ENCODE measurements around the gene CRISPLD2.

The CRISPLD2 gene, protein sequence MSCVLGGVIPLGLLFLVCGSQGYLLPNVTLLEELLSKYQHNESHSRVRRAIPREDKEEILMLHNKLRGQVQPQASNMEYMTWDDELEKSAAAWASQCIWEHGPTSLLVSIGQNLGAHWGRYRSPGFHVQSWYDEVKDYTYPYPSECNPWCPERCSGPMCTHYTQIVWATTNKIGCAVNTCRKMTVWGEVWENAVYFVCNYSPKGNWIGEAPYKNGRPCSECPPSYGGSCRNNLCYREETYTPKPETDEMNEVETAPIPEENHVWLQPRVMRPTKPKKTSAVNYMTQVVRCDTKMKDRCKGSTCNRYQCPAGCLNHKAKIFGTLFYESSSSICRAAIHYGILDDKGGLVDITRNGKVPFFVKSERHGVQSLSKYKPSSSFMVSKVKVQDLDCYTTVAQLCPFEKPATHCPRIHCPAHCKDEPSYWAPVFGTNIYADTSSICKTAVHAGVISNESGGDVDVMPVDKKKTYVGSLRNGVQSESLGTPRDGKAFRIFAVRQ

DNA sequence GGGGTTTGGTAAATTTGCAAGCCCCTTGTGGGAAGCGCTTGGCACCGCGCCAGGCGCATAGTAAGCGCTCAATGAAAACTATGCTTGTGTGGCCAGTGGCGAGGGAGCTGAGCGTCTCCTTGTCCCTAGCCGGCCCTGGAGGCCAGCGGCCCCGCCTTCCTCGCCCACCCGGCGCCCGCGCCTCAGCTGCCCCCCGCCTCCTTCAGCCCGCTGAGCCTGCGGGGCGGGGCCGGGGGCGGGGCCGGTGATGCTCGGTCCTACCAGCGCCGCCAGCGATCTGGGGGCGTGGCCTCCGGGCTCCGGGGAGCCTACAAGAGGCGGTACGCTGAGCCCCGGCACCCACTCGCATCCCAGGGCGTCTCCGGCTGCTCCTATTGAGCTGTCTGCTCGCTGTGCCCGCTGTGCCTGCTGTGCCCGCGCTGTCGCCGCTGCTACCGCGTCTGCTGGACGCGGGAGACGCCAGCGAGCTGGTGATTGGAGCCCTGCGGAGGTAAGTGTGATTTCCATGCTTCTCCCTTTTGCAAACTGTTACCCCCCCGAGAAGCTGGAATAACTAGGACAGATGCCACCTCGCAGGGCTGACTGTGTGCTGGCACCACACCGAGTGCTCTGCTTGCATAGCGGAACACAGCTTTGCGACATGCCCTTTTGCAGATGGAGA is at the start of gene CRISPLD2:
CRISPLD2 (plus strand) TSS at position 342 of the 661 bp plus-strand sequence. CDS start 18,511 bp downstream, outside the sequence.
- peak; percentile 91 for DNase-seq

GRCh38 chr16:84773312-84773711 is 46.5 kb upstream of the CRISPLD2 start:
- no peak for DNase-seq

GRCh38 chr16:84774810-84775209 is 45.0 kb upstream of the CRISPLD2 start:
- no peak for DNase-seq

- no peak for DNase-seq
Observed at GRCh38 chr16:84775262-84775810, 44.4 kb upstream of the CRISPLD2 start.

GRCh38 chr16:84777435-84777834 is 42.4 kb upstream of the CRISPLD2 start:
- no peak for DNase-seq

GRCh38 chr16:84778720-84779119 is 41.1 kb upstream of the CRISPLD2 start:
- no peak for DNase-seq

- DNase-seq = no peak
Observed at GRCh38 chr16:84780063-84780462, 39.7 kb upstream of the CRISPLD2 start.

DNA sequence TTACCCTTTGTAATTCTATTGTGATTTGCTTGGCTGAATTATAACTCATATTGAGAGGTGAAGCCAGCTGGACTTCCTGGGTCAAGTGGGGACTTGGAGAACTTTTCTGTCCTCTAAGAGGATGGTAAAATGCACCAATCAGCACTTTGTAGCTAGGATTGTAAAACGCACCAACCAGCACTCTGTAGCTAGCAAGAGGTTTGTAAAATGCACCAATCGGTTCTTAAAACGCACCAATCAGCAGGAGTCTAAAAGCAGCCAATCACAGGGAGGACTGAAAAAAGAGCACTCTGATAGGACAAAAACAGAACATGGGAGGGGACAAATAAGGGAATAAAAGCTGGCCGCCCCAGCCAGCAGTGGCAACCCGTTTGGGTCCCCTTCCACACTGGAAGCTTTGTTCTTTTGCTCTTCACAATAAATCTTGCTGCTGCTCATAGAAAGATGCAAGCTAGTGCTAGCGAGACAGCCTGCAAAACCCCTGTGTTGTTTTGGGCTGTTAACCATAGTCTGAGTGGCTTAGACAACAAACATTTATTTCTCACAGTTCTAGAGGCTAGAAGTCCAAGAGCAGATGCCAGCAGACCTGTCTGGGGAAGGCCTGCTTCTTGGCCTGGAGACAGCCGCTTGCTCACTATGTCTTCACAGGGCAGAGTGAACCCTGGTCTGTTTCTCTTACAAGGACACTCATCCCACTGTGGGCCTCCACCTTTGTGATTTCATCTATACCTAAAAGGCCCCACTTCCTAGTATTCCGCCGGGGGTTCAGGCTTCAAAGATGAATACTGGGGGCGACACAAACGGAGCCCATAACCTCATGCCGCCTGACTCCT is 39.0 kb upstream of the CRISPLD2 start:
- no peak for DNase-seq

- DNase-seq = no peak
Observed at GRCh38 chr16:84782846-84783245, 36.9 kb upstream of the CRISPLD2 start.

- DNase-seq = no peak
Observed at GRCh38 chr16:84785843-84786581, 33.8 kb upstream of the CRISPLD2 start.

DNA sequence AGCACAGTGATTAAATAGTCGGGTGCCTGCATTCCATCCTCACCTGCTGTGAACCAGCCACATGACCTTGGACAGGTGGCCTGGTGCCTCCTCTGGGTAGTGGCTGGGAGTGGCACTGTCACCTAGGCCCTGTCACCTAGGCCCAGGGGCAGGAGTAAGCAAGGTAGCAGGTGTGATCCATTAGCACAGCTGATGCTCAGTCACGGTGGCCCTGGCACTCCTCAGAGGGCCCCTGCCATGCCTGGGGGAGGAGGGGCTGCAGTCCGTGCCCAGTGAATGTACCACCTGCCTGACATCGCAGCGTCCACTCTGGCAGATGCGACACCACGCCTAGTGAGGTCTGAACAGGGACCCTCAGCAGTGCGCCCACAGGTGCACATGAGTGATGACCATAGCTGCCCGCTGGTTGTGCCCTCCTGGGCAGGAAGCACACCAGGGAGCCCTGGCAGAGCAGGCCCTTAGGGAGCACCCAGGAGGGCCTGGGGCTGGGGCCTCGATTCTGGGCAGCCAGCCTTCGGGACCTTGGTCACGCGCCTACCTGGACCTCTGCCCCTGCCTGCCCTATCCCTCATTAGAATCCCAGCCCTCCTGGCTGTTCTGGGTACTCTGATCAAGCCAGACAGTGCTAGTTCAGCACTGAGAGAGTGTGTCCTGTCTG is 33.1 kb upstream of the CRISPLD2 start:
- no peak for DNase-seq

DNA sequence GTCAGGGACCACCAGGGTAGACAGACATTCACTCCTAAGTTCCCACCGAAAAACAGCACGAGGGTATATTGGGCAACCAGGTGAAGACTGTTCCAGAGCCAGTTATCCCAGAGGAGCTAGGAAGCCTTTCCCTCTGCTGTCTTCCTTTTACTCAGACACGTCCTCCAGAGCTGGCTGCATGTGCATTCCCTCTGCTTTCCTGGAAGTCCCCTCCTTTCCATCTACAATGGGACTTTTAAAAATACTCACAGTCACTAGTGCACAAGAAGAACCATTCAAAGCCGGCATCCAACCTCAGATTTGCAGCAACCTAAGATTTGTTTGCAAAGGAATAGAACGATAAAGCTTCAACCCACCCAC is 32.5 kb upstream of the CRISPLD2 start:
- no peak for DNase-seq

- no peak for DNase-seq
Observed at GRCh38 chr16:84788920-84789391, 30.8 kb upstream of the CRISPLD2 start.

- DNase-seq = no peak
Observed at GRCh38 chr16:84789431-84789830, 30.4 kb upstream of the CRISPLD2 start.

- no peak for DNase-seq
Observed at GRCh38 chr16:84790301-84790700, 29.5 kb upstream of the CRISPLD2 start.

DNA sequence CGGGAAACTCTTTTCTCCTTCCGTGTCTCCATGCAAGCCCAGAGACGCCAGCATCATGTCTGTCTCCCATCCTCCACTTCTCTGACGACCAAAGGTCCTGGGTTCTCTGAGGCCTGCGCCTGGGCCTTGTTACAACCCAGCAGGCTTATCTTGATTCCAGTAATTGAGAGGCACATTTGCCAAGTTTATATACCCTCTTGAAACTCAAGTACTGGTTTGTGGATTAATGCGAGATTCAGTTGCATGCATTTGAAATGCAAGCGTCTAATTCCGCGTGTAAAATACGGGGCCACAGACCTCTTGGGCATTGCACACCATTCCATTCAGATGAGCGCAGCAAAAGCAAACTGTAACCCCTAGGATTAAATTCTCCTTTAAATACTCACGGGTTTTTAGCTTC is 28.7 kb upstream of the CRISPLD2 start:
- no peak for DNase-seq

- DNase-seq = no peak
Observed at GRCh38 chr16:84791501-84791900, 28.3 kb upstream of the CRISPLD2 start.

- no peak for DNase-seq
Observed at GRCh38 chr16:84794186-84794585, 25.6 kb upstream of the CRISPLD2 start.

GRCh38 chr16:84794626-84795025 is 25.2 kb upstream of the CRISPLD2 start:
- DNase-seq = no peak

- no peak for DNase-seq
Observed at GRCh38 chr16:84795329-84796053, 24.3 kb upstream of the CRISPLD2 start.

All from stimulated activated CD8-positive, alpha-beta memory T cell treated with anti-CD3 and anti-CD28 coated beads, Interleukin-4, amount 100 ng/mL, for 48 hours (primary cell).